Right lobe of liver (tissue), 4 donors: ENCODE results near the gene SUCNR1.

Source experiments
- CTCF ChIP-seq, 4 donors: fragments of 200-600 bp in 3 of 4; fragments of 450-650 bp in 1 of 4; IDR thresholded peaks; one replicate each; pipeline versions ENCODE4 v1.5.1 to v1.8.0; 2016 to 2022; ENCODE audit warnings: antibody characterized with exemption in 4 of 4, mild to moderate bottlenecking in 2 of 4
- POLR2A ChIP-seq: fragments of 450-650 bp; IDR thresholded peaks from one replicate; pipeline ENCODE4 v1.6.1; 2017; ENCODE audit warnings: antibody characterized with exemption, mild to moderate bottlenecking
- donor health status: DM: no; HTN: no; CAD: no.
- donor health status: DM: no; HTN: no; CAD: no.
- donor health status: DM: no; HTN: yes; CAD: no.

- TF ChIP-seq POLR2A (no peak), CTCF (IDR thresholded peaks at IDR 0.05) (no peak)
These were observed 6.9 kb downstream of the SUCNR1 start for GRCh38 chr3:151880416-151880690.
